H9 (cell line): ENCODE measurements around the gene SH3BGR. TPM values are rescaled to one million over a fixed set of nuclear protein-coding genes. Genes with fewer than 3 reads are reported as not detected.

ENCODE experiments used
- DNase-seq: peaks from one replicate; pipeline ENCODE4 v3.0.0-alpha.2; 2017
- H2AFZ ChIP-seq: one replicate; pipeline ENCODE4 v1.6.1; 2013; ENCODE audit warnings: mild to moderate bottlenecking, low read length, control low read depth, moderate library complexity
- H2AK5ac ChIP-seq: 2 replicates; pipeline ENCODE4 v1.6.1; 2013; ENCODE audit warnings: low read length, control low read depth, mixed read lengths; ENCODE audit not compliant: insufficient read length
- H2BK120ac ChIP-seq: one replicate; pipeline ENCODE4 v1.6.1; 2013; ENCODE audit warnings: low read depth, mild to moderate bottlenecking, low read length, control low read depth, inconsistent platforms; ENCODE audit not compliant: poor library complexity, severe bottlenecking
- H2BK12ac ChIP-seq: 2 replicates; pipeline ENCODE4 v1.6.1; 2013; ENCODE audit warnings: low read length, control low read depth, mixed read lengths, low read depth; ENCODE audit not compliant: insufficient read length
- H2BK15ac ChIP-seq: 2 replicates; pipeline ENCODE4 v1.6.1; 2013; ENCODE audit warnings: low read depth, low read length, control low read depth
- H2BK20ac ChIP-seq: one replicate; pipeline ENCODE4 v1.6.1; 2013; ENCODE audit warnings: low read depth, mild to moderate bottlenecking, low read length, control low read depth, inconsistent platforms; ENCODE audit not compliant: poor library complexity, severe bottlenecking
- H2BK5ac ChIP-seq: 2 replicates; pipeline ENCODE4 v1.6.1; 2013; ENCODE audit warnings: low read length, control low read depth, mixed read lengths; ENCODE audit not compliant: insufficient read length
- H3K14ac ChIP-seq: 2 replicates; pipeline ENCODE4 v1.6.1; 2013; ENCODE audit warnings: low read length, control low read depth; ENCODE audit not compliant: insufficient read depth
- H3K18ac ChIP-seq: 2 replicates; pipeline ENCODE4 v1.6.1; 2013; ENCODE audit warnings: low read depth, mild to moderate bottlenecking, mixed read lengths, low read length, control low read depth; ENCODE audit not compliant: insufficient read length
- H3K23ac ChIP-seq: 2 replicates; pipeline ENCODE4 v1.6.1; 2013; ENCODE audit warnings: low read length, control low read depth, mixed read lengths, low read depth; ENCODE audit not compliant: insufficient read length
- H3K23me2 ChIP-seq: 2 replicates; pipeline ENCODE4 v1.6.1; 2013; ENCODE audit warnings: low read depth, mild to moderate bottlenecking, mixed read lengths, low read length, control low read depth; ENCODE audit not compliant: insufficient read length, poor library complexity, severe bottlenecking
- H3K27ac ChIP-seq: 2 replicates; pipeline ENCODE4 v1.5.1; 2013; ENCODE audit warnings: low read length, control low read depth, mixed read lengths, low read depth; ENCODE audit not compliant: insufficient read length
- H3K27me3 ChIP-seq: 2 replicates; pipeline ENCODE4 v1.6.1; 2013; ENCODE audit warnings: low read length, control low read depth, inconsistent platforms; ENCODE audit not compliant: insufficient read depth
- H3K4ac ChIP-seq: 2 replicates; pipeline ENCODE4 v1.6.1; 2013; ENCODE audit warnings: low read depth, mild to moderate bottlenecking, control low read depth, inconsistent platforms, low read length, moderate library complexity
- H3K4me1 ChIP-seq: 2 replicates; pipeline ENCODE4 v1.6.1; 2013; ENCODE audit warnings: low read length, control low read depth, inconsistent platforms; ENCODE audit not compliant: insufficient read depth
- H3K4me2 ChIP-seq: 2 replicates; pipeline ENCODE4 v1.6.1; 2013; ENCODE audit warnings: low read length, control low read depth, mixed read lengths; ENCODE audit not compliant: insufficient read length, insufficient read depth
- H3K56ac ChIP-seq: 2 replicates; pipeline ENCODE4 v1.6.1; 2013; ENCODE audit warnings: low read depth, mild to moderate bottlenecking, mixed read lengths, low read length, control low read depth; ENCODE audit not compliant: insufficient read length
- H3K79me1 ChIP-seq: 2 replicates; pipeline ENCODE4 v1.6.1; 2013; ENCODE audit warnings: low read depth, mild to moderate bottlenecking, moderate library complexity, low read length, control low read depth, inconsistent platforms; ENCODE audit not compliant: insufficient read depth, poor library complexity, severe bottlenecking
- H3K79me2 ChIP-seq: 2 replicates; pipeline ENCODE4 v1.6.1; 2013; ENCODE audit warnings: low read length, control low read depth, inconsistent platforms; ENCODE audit not compliant: insufficient read depth
- H3K9ac ChIP-seq: 2 replicates; pipeline ENCODE4 v1.6.1; 2013; ENCODE audit warnings: low read length, control low read depth, mixed read lengths; ENCODE audit not compliant: insufficient read length; ENCODE audit errors: extremely low read depth
- H3K9me3 ChIP-seq: one replicate; pipeline ENCODE4 v1.6.1; 2013; ENCODE audit warnings: low read depth, low read length, inconsistent platforms; ENCODE audit not compliant: control insufficient read depth
- H3T11ph ChIP-seq: one replicate; pipeline ENCODE4 v1.6.1; 2013; ENCODE audit warnings: mild to moderate bottlenecking, low read length, control low read depth, inconsistent platforms
- H4K20me1 ChIP-seq: one replicate; pipeline ENCODE4 v1.6.1; 2013; ENCODE audit not compliant: control insufficient read depth, insufficient read length, insufficient read depth
- H4K5ac ChIP-seq: 2 replicates; pipeline ENCODE4 v1.6.1; 2013; ENCODE audit warnings: low read depth, mild to moderate bottlenecking, mixed read lengths, low read length, control low read depth; ENCODE audit not compliant: insufficient read length
- H4K8ac ChIP-seq: replicated peaks from 2 replicates; pipeline ENCODE4 v1.6.1; 2013; ENCODE audit warnings: low read length, control low read depth, mixed read lengths, low read depth; ENCODE audit not compliant: insufficient read length
- H4K91ac ChIP-seq: 2 replicates; pipeline ENCODE4 v1.6.1; 2013; ENCODE audit warnings: low read depth, mild to moderate bottlenecking, moderate library complexity, mixed read lengths, low read length, control low read depth; ENCODE audit not compliant: insufficient read length
- H3K27ac Mint-ChIP-seq, 3 experiments: 2 replicates in 2 of 3; 3 replicates in 1 of 3; pipeline ENCODE4 v1.8.0; 2020 to 2021; ENCODE audit warnings: mixed read lengths in 3 of 3, mild to moderate bottlenecking in 1 of 3, moderate library complexity in 1 of 3
- H3K27me3 Mint-ChIP-seq: 2 replicates; pipeline ENCODE4 v1.8.0; 2021; ENCODE audit warnings: low read depth, mild to moderate bottlenecking, moderate library complexity, mixed read lengths
- H3K36me3 Mint-ChIP-seq, 3 experiments: 2 replicates in 2 of 3; 3 replicates in 1 of 3; pipeline ENCODE4 v1.8.0; 2020 to 2021; ENCODE audit warnings: low read depth in 3 of 3, mixed read lengths in 3 of 3; ENCODE audit not compliant: insufficient read depth in 1 of 3
- H3K4me1 Mint-ChIP-seq, 2 experiments: 2 replicates each; pipeline ENCODE4 v1.8.0; 2020; ENCODE audit warnings: mixed read lengths in 2 of 2
- H3K4me3 Mint-ChIP-seq, 2 experiments: 2 replicates in 1 of 2; 3 replicates in 1 of 2; pipeline ENCODE4 v1.8.0; 2020 to 2021; ENCODE audit warnings: mild to moderate bottlenecking in 2 of 2, mixed read lengths in 2 of 2, moderate library complexity in 1 of 2
- H3K9me3 Mint-ChIP-seq, 2 experiments: 2 replicates in 1 of 2; 3 replicates in 1 of 2; pipeline ENCODE4 v1.8.0; 2020; ENCODE audit warnings: mild to moderate bottlenecking in 2 of 2, mixed read lengths in 2 of 2, moderate library complexity in 1 of 2
- WGBS: extraction: QIAGEN DNeasy Blood & Tissue Kit; methylation state at CpG from one replicate; pipeline ENCODE4 v1.1.7; 2013; ENCODE audit warnings: missing lambda C conversion rate, low lambda C conversion rate, mixed read lengths; ENCODE audit not compliant: insufficient read length; ENCODE audit errors: extremely low coverage; 5-methylcytosine and 5-hydroxymethylcytosine counted together
- total RNA-seq: library from RNA; stranded (reverse); gene quantifications from 2 replicates; pipeline ENCODE4 v1.2.1, GENCODE V29; 2021
- TF ChIP-seq, protein P1 (sequence below): fragments of 200-600 bp; sonication (generic); conservative IDR thresholded peaks from 3 replicates; pipeline ENCODE4 v1.8.0; 2021; ENCODE audit warnings: antibody characterized with exemption, mild to moderate bottlenecking

The SH3BGR gene
- total RNA-seq, 1 experiment from 2014 or later = 2.9 TPM

DNA sequence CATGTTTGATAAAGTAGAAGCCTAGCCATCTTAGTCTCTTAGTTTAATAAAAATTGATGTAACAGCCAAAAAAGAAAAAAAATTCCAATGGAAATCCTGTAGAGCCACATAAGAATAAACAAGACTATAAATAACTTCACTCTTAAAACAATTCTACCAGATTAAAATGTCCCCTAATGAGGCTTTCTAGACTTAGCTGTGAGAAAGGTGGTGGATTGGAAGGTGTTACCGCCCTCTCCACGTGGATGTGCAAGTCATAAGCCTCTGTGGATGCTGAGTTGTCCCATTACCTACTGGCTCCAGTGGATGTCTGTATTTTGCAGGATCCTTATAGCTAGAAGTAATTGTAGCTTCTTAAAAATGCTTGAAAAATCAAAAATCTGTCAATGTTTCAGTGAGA is 20.8 kb upstream of the SH3BGR start:
- H4K20me1 ChIP-seq = no peaks in the 10 kb centered on the region
- no peaks in the 10 kb centered on the region; a peak in 1 of 7 replicates for H3K36me3 Mint-ChIP-seq
- no peak overlapping the region for H2BK15ac ChIP-seq
- H4K8ac ChIP-seq = no peak overlapping the region
- H4K91ac ChIP-seq = no peak overlapping the region
- DNase-seq = no peak
- H3K4me2 ChIP-seq = no peak overlapping the region
- H3K4ac ChIP-seq = no peak overlapping the region
- H3K14ac ChIP-seq = no peak overlapping the region
- no peak overlapping the region for H2BK5ac ChIP-seq
- peak overlapping the region; percentile 54 to 81 (median 63); a peak in 3 of 7 replicates for H3K27ac Mint-ChIP-seq
- H3K9ac ChIP-seq = no peak overlapping the region
- H3K4me3 Mint-ChIP-seq = peak overlapping the region in 1 of 2 experiments; percentile 54; a peak in 4 of 5 replicates
- H2AK5ac ChIP-seq = no peak overlapping the region
- peaks cover 25 to 33% of the 10 kb centered on the region in 2 experiments for H3K4me1 Mint-ChIP-seq
- H3K79me1 ChIP-seq = no peaks in the 10 kb centered on the region
- H2AFZ ChIP-seq = no peak overlapping the region
- H4K5ac ChIP-seq = no peak overlapping the region
- no peaks in the 10 kb centered on the region for H3K4me1 ChIP-seq
- H3K9me3 Mint-ChIP-seq = no peaks in the 10 kb centered on the region
- no peaks in the 10 kb centered on the region; the same call in 1 of the 2 replicates for H3K27me3 Mint-ChIP-seq
- no peak overlapping the region for H3K18ac ChIP-seq
- H3K23ac ChIP-seq = no peak overlapping the region
- no peak overlapping the region for H3K27ac ChIP-seq
- H3K56ac ChIP-seq = no peak overlapping the region
- no CpG with 5 or more reads among the region's 2 CpGs for WGBS
- no peaks in the 10 kb centered on the region for H3K79me2 ChIP-seq
- no peak overlapping the region for H2BK20ac ChIP-seq
- H3K27me3 ChIP-seq = no peaks in the 10 kb centered on the region
- no peak overlapping the region for H2BK120ac ChIP-seq
- no peak overlapping the region for H3T11ph ChIP-seq
- H2BK12ac ChIP-seq = no peak overlapping the region
- TF ChIP-seq, protein P1, sequence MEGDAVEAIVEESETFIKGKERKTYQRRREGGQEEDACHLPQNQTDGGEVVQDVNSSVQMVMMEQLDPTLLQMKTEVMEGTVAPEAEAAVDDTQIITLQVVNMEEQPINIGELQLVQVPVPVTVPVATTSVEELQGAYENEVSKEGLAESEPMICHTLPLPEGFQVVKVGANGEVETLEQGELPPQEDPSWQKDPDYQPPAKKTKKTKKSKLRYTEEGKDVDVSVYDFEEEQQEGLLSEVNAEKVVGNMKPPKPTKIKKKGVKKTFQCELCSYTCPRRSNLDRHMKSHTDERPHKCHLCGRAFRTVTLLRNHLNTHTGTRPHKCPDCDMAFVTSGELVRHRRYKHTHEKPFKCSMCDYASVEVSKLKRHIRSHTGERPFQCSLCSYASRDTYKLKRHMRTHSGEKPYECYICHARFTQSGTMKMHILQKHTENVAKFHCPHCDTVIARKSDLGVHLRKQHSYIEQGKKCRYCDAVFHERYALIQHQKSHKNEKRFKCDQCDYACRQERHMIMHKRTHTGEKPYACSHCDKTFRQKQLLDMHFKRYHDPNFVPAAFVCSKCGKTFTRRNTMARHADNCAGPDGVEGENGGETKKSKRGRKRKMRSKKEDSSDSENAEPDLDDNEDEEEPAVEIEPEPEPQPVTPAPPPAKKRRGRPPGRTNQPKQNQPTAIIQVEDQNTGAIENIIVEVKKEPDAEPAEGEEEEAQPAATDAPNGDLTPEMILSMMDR = no peak
- no peaks in the 10 kb centered on the region for H3K9me3 ChIP-seq
- H3K23me2 ChIP-seq = no peaks in the 10 kb centered on the region
